Progenitor cell of endocrine pancreas (in vitro differentiated cells): Measurements from ENCODE around the gene FRMD4A. TPM values are rescaled to one million over a fixed set of nuclear protein-coding genes. Genes with fewer than 3 reads are reported as not detected.
"Not testable (repeated sequence)": the region's sequence is repeated elsewhere in the genome, so short reads cannot be mapped to it uniquely, and the experiment has no call there.

Experiments used
- DNase-seq: peaks from one replicate; pipeline ENCODE4 v3.0.0; 2021; ENCODE audit warnings: low spot score; ENCODE audit not compliant: unreplicated experiment
- H3K27ac Mint-ChIP-seq: 2 replicates; pipeline ENCODE4 v1.8.0; 2021; ENCODE audit warnings: mild to moderate bottlenecking, moderate library complexity, mixed read lengths
- H3K27me3 Mint-ChIP-seq: 2 replicates; pipeline ENCODE4 v1.8.0; 2021; ENCODE audit warnings: mixed read lengths
- H3K36me3 Mint-ChIP-seq: 2 replicates; pipeline ENCODE4 v1.8.0; 2022; ENCODE audit warnings: mixed read lengths; ENCODE audit not compliant: insufficient read depth
- H3K4me1 Mint-ChIP-seq: 2 replicates; pipeline ENCODE4 v1.8.0; 2021; ENCODE audit warnings: low read depth, mixed read lengths
- H3K4me3 Mint-ChIP-seq: 2 replicates; pipeline ENCODE4 v1.8.0; 2021; ENCODE audit warnings: low read depth, mild to moderate bottlenecking, moderate library complexity, mixed read lengths
- H3K9me3 Mint-ChIP-seq: 2 replicates; pipeline ENCODE4 v1.8.0; 2021; ENCODE audit warnings: low read depth, mixed read lengths
- total RNA-seq: library from RNA; stranded (reverse); gene quantifications from 2 replicates; pipeline ENCODE4 v1.2.1, GENCODE V29; 2021
- TF ChIP-seq, protein P1 (sequence below): fragments of 200-600 bp; sonication (generic); IDR thresholded peaks from one replicate; pipeline ENCODE4 v1.5.0; 2021; ENCODE audit warnings: antibody characterized with exemption, mild to moderate bottlenecking; ENCODE audit not compliant: unreplicated experiment

FRMD4A gene
- total RNA-seq, 1 donor from 2014 or later: 42.2 TPM

- DNase-seq: no peak
- peaks cover 5% of the 10 kb centered on the region for H3K4me1 Mint-ChIP-seq
Measured at GRCh38 chr10:14219411-14219810, 111.3 kb downstream of the FRMD4A start.

DNA sequence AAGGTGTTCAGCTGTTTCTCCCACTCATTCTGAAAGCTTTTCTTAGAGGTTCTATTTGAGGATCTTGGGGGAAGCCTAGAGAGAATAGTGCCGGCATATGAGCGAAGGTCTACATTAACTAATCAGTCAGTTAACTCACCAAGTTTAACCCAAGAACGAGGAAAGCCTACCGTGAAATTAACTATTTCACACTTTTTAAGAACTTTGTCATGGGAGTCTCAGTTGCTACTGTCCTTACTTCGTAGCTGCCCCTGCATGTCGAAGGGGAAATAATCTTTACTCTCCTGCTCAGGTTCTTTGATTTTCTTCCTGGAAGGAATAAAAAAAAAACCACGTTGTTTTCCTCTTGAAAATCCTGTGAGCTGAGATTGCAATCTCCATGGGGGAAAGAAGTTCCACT is 115.1 kb downstream of the FRMD4A start:
- no peak for DNase-seq
- no peaks in the 10 kb centered on the region for H3K4me1 Mint-ChIP-seq
- H3K9me3 Mint-ChIP-seq: peaks cover 3% of the 10 kb centered on the region
- TF ChIP-seq, protein P1, sequence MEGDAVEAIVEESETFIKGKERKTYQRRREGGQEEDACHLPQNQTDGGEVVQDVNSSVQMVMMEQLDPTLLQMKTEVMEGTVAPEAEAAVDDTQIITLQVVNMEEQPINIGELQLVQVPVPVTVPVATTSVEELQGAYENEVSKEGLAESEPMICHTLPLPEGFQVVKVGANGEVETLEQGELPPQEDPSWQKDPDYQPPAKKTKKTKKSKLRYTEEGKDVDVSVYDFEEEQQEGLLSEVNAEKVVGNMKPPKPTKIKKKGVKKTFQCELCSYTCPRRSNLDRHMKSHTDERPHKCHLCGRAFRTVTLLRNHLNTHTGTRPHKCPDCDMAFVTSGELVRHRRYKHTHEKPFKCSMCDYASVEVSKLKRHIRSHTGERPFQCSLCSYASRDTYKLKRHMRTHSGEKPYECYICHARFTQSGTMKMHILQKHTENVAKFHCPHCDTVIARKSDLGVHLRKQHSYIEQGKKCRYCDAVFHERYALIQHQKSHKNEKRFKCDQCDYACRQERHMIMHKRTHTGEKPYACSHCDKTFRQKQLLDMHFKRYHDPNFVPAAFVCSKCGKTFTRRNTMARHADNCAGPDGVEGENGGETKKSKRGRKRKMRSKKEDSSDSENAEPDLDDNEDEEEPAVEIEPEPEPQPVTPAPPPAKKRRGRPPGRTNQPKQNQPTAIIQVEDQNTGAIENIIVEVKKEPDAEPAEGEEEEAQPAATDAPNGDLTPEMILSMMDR: no peak
- no peaks in the 10 kb centered on the region for H3K36me3 Mint-ChIP-seq
- no peak overlapping the region for H3K4me3 Mint-ChIP-seq
- no peak overlapping the region for H3K27ac Mint-ChIP-seq
- H3K27me3 Mint-ChIP-seq: peaks cover 11% of the 10 kb centered on the region

More at GRCh38 chr10:14219411-14219810, 111.3 kb downstream of the FRMD4A start:
- TF ChIP-seq, protein P1: no peak
- H3K27ac Mint-ChIP-seq: no peak overlapping the region
- no peaks in the 10 kb centered on the region for H3K9me3 Mint-ChIP-seq
- H3K4me3 Mint-ChIP-seq: no peak overlapping the region
- no peaks in the 10 kb centered on the region for H3K27me3 Mint-ChIP-seq
- no peaks in the 10 kb centered on the region for H3K36me3 Mint-ChIP-seq

- H3K4me1 Mint-ChIP-seq, H3K9me3 Mint-ChIP-seq, H3K4me3 Mint-ChIP-seq, H3K36me3 Mint-ChIP-seq, DNase-seq, H3K27ac Mint-ChIP-seq: not testable (repeated sequence)
- H3K27me3 Mint-ChIP-seq: peaks cover 11% of the 10 kb centered on the region
Measured at GRCh38 chr10:14213703-14214102, 117.0 kb downstream of the FRMD4A start.

DNA sequence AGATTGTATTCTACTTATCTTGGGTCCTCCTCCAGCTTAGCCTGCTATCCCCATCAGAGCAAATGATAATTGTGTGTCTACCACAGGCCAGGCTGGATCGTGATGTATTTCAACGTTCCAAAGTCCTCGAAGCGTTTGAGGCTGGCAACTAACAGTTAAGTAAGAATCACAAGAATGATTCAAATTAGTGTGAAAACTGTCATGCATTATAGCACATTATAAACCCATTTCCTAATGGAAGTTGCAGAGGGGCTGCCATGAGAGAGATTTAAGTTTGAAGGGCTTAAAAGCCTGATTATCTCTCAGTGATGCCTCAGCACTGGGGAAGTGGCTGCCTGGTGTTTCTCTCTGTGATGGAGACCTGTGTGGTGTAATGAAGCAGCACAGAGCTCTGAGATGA is 119.1 kb downstream of the FRMD4A start:
- Mint-ChIP-seq H3K4me3 (no peak overlapping the region), H3K27me3 (peaks cover 11% of the 10 kb centered on the region), H3K27ac (no peak overlapping the region), H3K4me1 (no peaks in the 10 kb centered on the region), H3K36me3 (no peaks in the 10 kb centered on the region), H3K9me3 (peaks cover 3% of the 10 kb centered on the region)
- DNase-seq: no peak
- TF ChIP-seq, protein P1: no peak

- no peaks in the 10 kb centered on the region for H3K9me3 Mint-ChIP-seq
- no peak overlapping the region for H3K27ac Mint-ChIP-seq
- H3K27me3 Mint-ChIP-seq: peaks cover 12% of the 10 kb centered on the region
- H3K4me3 Mint-ChIP-seq: no peak overlapping the region
- TF ChIP-seq, protein P1: no peak
- H3K4me1 Mint-ChIP-seq: no peaks in the 10 kb centered on the region
- DNase-seq: no peak
- no peaks in the 10 kb centered on the region for H3K36me3 Mint-ChIP-seq
Measured at GRCh38 chr10:14208231-14208630, 122.5 kb downstream of the FRMD4A start.

DNA sequence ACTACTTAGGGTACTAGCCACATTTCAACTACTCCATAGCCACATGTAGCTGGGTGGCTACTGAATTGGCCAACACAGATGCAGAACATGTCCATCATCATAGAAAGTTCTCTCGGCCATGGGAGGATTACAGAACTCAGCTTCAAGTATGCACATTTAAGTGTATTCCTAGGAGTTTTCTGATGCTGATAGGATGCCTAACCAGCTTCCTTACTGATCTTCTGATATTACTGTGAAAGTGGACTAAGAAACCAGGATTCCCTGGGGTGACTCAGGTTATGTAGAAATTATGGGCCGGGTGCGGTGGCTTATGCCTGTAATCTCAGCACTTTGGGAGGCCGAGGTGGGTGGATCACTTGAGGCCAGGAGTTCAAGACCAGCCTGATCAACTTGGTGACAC is 125.5 kb downstream of the FRMD4A start:
- Mint-ChIP-seq H3K4me1 (no peaks in the 10 kb centered on the region), H3K36me3 (no peaks in the 10 kb centered on the region), H3K27ac (no peak overlapping the region), H3K4me3 (no peak overlapping the region), H3K27me3 (peaks cover 7% of the 10 kb centered on the region), H3K9me3 (no peaks in the 10 kb centered on the region)
- no peak for DNase-seq
- TF ChIP-seq, protein P1: no peak
